IMR-90 (cell line): Measurements from ENCODE around the gene P2RX5. TPM values are rescaled to one million over a fixed set of nuclear protein-coding genes. Genes with fewer than 3 reads are reported as not detected.

Experiments
- ATAC-seq: fragments of 200-7000 bp; cut with Tn5 transposase; 2 replicates; pipeline ENCODE4 v1.9.1; 2020; ENCODE audit warnings: low read depth, mild to moderate bottlenecking, moderate library complexity
- BruUV-seq: library from RNA; stranded (reverse); fragments of 400-500 nt; replicated peaks from 2 replicates; lab custom pipeline; 2021; lab: Mats Ljungman, UMichigan
- CTCF ChIA-PET: fragments of 300-600 bp; formaldehyde crosslinking; extraction: SDS; loops from one replicate; lab custom pipeline; 2021; ENCODE audit warnings: antibody characterized with exemption; lab: Yijun Ruan, JAX
- POLR2A ChIA-PET: fragments of 300-600 bp; sonication (Branson Sonifier 250); formaldehyde crosslinking; loops from one replicate; lab custom pipeline; 2022; ENCODE audit warnings: antibody characterized with exemption; ENCODE audit not compliant: unreplicated experiment; lab: Charles Lee
- DNase-seq: peaks from one replicate; pipeline ENCODE4 v3.0.0; 2013
- H2AFZ ChIP-seq: replicated peaks from 2 replicates; pipeline ENCODE3; 2013; ENCODE audit warnings: low read length, mild to moderate bottlenecking; ENCODE audit not compliant: poor library complexity
- H2AK5ac ChIP-seq: 2 replicates; pipeline ENCODE4 v1.6.1; 2013; ENCODE audit warnings: low read depth, low read length, inconsistent platforms
- H2AK9ac ChIP-seq: replicated peaks from 2 replicates; pipeline ENCODE3; 2013; ENCODE audit warnings: mild to moderate bottlenecking, low read depth, low read length, moderate library complexity; ENCODE audit not compliant: poor library complexity
- H2BK120ac ChIP-seq: 2 replicates; pipeline ENCODE4 v1.6.1; 2013; ENCODE audit warnings: low read depth, low read length, inconsistent platforms
- H2BK15ac ChIP-seq: 3 replicates; pipeline ENCODE4 v1.6.1; 2013; ENCODE audit warnings: low read depth, low read length, inconsistent platforms
- H2BK20ac ChIP-seq: 2 replicates; pipeline ENCODE4 v1.6.1; 2013; ENCODE audit warnings: low read depth, mild to moderate bottlenecking, inconsistent platforms, low read length, moderate library complexity
- H2BK5ac ChIP-seq: 2 replicates; pipeline ENCODE4 v1.6.1; 2013; ENCODE audit warnings: mild to moderate bottlenecking, low read depth, low read length, inconsistent platforms; ENCODE audit not compliant: poor library complexity, severe bottlenecking
- H3K14ac ChIP-seq: replicated peaks from 2 replicates; pipeline ENCODE4 v1.6.1; 2013; ENCODE audit warnings: low read depth, low read length, inconsistent platforms
- H3K18ac ChIP-seq: 2 replicates; pipeline ENCODE4 v1.6.1; 2013; ENCODE audit warnings: low read depth, low read length, control low read depth
- H3K23ac ChIP-seq: 2 replicates; pipeline ENCODE4 v1.6.1; 2013; ENCODE audit warnings: low read depth, low read length, inconsistent platforms
- H3K27ac ChIP-seq: 2 replicates; pipeline ENCODE4 v1.5.1; 2013; ENCODE audit warnings: mild to moderate bottlenecking, control low read depth, low read length; ENCODE audit not compliant: insufficient read depth
- H3K27me3 ChIP-seq: 2 replicates; pipeline ENCODE4 v1.6.1; 2013; ENCODE audit warnings: low read length; ENCODE audit not compliant: control insufficient read depth, insufficient read depth
- H3K36me3 ChIP-seq: 2 replicates; pipeline ENCODE4 v1.6.1; 2013; ENCODE audit warnings: low read length, mixed read lengths; ENCODE audit not compliant: control insufficient read depth, insufficient read depth
- H3K4ac ChIP-seq: 2 replicates; pipeline ENCODE4 v1.6.1; 2013; ENCODE audit warnings: low read depth, low read length, inconsistent platforms
- H3K4me1 ChIP-seq: 2 replicates; pipeline ENCODE4 v1.6.1; 2013; ENCODE audit warnings: low read length, mixed read lengths; ENCODE audit not compliant: control insufficient read depth, insufficient read depth
- H3K4me2 ChIP-seq: 2 replicates; pipeline ENCODE4 v1.6.1; 2013; ENCODE audit warnings: low read depth, mild to moderate bottlenecking, control low read depth, low read length, moderate library complexity
- H3K4me3 ChIP-seq: 2 replicates; pipeline ENCODE4 v1.5.1; 2013; ENCODE audit warnings: low read depth, mild to moderate bottlenecking, control low read depth, low read length, moderate library complexity; ENCODE audit not compliant: insufficient read depth
- H3K56ac ChIP-seq: 2 replicates; pipeline ENCODE4 v1.6.1; 2013; ENCODE audit warnings: low read length, inconsistent platforms; ENCODE audit not compliant: insufficient read depth; ENCODE audit errors: extremely low read depth
- H3K79me1 ChIP-seq, 2 experiments: 2 replicates each; pipeline ENCODE4 v1.6.1; 2013; ENCODE audit warnings: low read length in 2 of 2, inconsistent platforms in 1 of 2, low read depth in 1 of 2
- H3K9ac ChIP-seq: 2 replicates; pipeline ENCODE4 v1.6.1; 2013; ENCODE audit warnings: low read depth, low read length, control low read depth
- H3K9me1 ChIP-seq: 2 replicates; pipeline ENCODE4 v1.6.1; 2013; ENCODE audit warnings: low read length, inconsistent platforms; ENCODE audit not compliant: insufficient read depth
- H3K9me3 ChIP-seq: 2 replicates; pipeline ENCODE4 v1.6.1; 2013; ENCODE audit warnings: low read length; ENCODE audit not compliant: control insufficient read depth, insufficient read depth
- H4K20me1 ChIP-seq: 2 replicates; pipeline ENCODE4 v1.6.1; 2013; ENCODE audit warnings: low read length, inconsistent platforms; ENCODE audit not compliant: insufficient read depth
- H4K5ac ChIP-seq: 2 replicates; pipeline ENCODE4 v1.6.1; 2013; ENCODE audit warnings: mild to moderate bottlenecking, low read depth, low read length, control low read depth
- H4K8ac ChIP-seq, 2 experiments: 2 replicates each; pipeline ENCODE4 v1.6.1; 2013; ENCODE audit warnings: low read depth in 2 of 2, low read length in 2 of 2, control low read depth in 1 of 2, inconsistent platforms in 1 of 2
- H4K91ac ChIP-seq: 2 replicates; pipeline ENCODE4 v1.6.1; 2013; ENCODE audit warnings: low read depth, low read length, inconsistent platforms; ENCODE audit not compliant: insufficient read depth
- BHLHE40 ChIP-seq: fragments of 150-350 bp; IDR thresholded peaks from 2 replicates; pipeline ENCODE4 v1.6.1; 2016; ENCODE audit warnings: mild to moderate bottlenecking, low read depth, low read length
- CHD1 ChIP-seq: IDR thresholded peaks from 2 replicates; pipeline ENCODE4 v1.6.1; 2012; ENCODE audit warnings: low read depth, low read length, improper control_type of control experiment
- CTCF ChIP-seq: conservative IDR thresholded peaks from 2 replicates; pipeline ENCODE4 v1.5.1; 2012; ENCODE audit warnings: mild to moderate bottlenecking, low read depth, low read length, improper control_type of control experiment
- MAFK ChIP-seq: IDR thresholded peaks from 2 replicates; pipeline ENCODE4 v1.6.1; 2012; ENCODE audit warnings: low read depth, low read length, improper control_type of control experiment
- USF2 ChIP-seq: fragments of 150-350 bp; IDR thresholded peaks from 2 replicates; pipeline ENCODE4 v1.6.1; 2017; ENCODE audit warnings: mild to moderate bottlenecking, antibody characterized with exemption, low read length, low read depth
- WGBS, 2 experiments: methylation state at CpG; one replicate each; pipeline versions ENCODE4 v1.1.5 to v1.1.7; 2013; ENCODE audit warnings: missing lambda C conversion rate in 2 of 2; ENCODE audit not compliant: insufficient read length in 1 of 2; ENCODE audit errors: extremely low coverage in 2 of 2; 5-methylcytosine and 5-hydroxymethylcytosine counted together
- dilution Hi-C: fragments of 300-500 bp; cut with HindIII; formaldehyde crosslinking; loops from one replicate; pipeline ENCODE4 v1.14.3; 2018; ENCODE audit warnings: low sequenced_read_pairs; ENCODE audit not compliant: unreplicated experiment
- in situ Hi-C: fragments of 300-500 bp; cut with MboI; formaldehyde crosslinking; loops from 3 replicates; pipeline ENCODE4 v1.14.3; 2019; ENCODE audit warnings: low sequenced_read_pairs, inconsistent platforms, mixed read lengths
- intact Hi-C: fragments of 100-400 bp; cut with micrococcal nuclease; formaldehyde crosslinking; loops from 2 replicates; pipeline ENCODE4 v1.10.0; 2022
- polyA plus RNA-seq, 3 experiments: library from polyadenylated mRNA; depleted of rRNA; stranded (reverse); fragments of >200 nt; gene quantifications; 2 replicates each; pipeline ENCODE4 v1.2.3, GENCODE V29; 2012; ENCODE audit warnings: low replicate concordance in 1 of 3
- total RNA-seq: library from RNA; depleted of rRNA; stranded (reverse); fragments of >200 nt; gene quantifications from 2 replicates; pipeline ENCODE4 v1.2.3, GENCODE V29; 2012

P2RX5 gene
- total and polyA plus RNA-seq, 2 of the 4 experiments (the other 2 are of a cell fraction), result 1.8 to 3.7 TPM

GRCh38 chr17:3658784-3659449, 37.0 kb downstream of the P2RX5 start:
- Histone ChIP-seq H2BK15ac (no peak overlapping the region), H4K91ac (no peak overlapping the region), H3K4me1 (peaks cover 8% of the 10 kb centered on the region), H3K9me1 (peaks cover 20% of the 10 kb centered on the region), H2AK5ac (peak overlapping the region; percentile 24), H2BK120ac (no peak overlapping the region), H3K56ac (no peak overlapping the region; the same call in 1 of the 2 replicates), H4K20me1 (peaks cover 32% of the 10 kb centered on the region), H3K18ac (peak overlapping the region; percentile 38; the same call in 1 of the 2 replicates), H3K14ac (peak overlapping the region; percentile 52; the same call in 1 of the 2 replicates), H3K4ac (peak overlapping the region; percentile 62), H2BK5ac (peak overlapping the region; percentile 31), H2AK9ac (peak overlapping the region; percentile 65), H3K36me3 (peaks cover 28% of the 10 kb centered on the region), H3K23ac (no peak overlapping the region), H4K5ac (peak overlapping the region; percentile 4; the same call in 1 of the 2 replicates), H3K79me1 (peaks cover 0 to 21% of the 10 kb centered on the region in 2 experiments; a peak in 2 of 4 replicates), H3K9me3 (no peaks in the 10 kb centered on the region), H2BK20ac (no peak overlapping the region), H3K27me3 (no peaks in the 10 kb centered on the region), H3K27ac (peak overlapping the region; percentile 66), H3K4me3 (no peak overlapping the region), H3K4me2 (no peak overlapping the region), H2AFZ (no peak overlapping the region), H3K9ac (no peak overlapping the region), H4K8ac (peak overlapping the region in 1 of 2 experiments; percentile 70; a peak in 1 of 4 replicates)
- DNase-seq, result no peak
- no peak for ATAC-seq
- POLR2A ChIA-PET, result no interaction called here
- in situ Hi-C loops (no loop called here), intact Hi-C loops (no loop called here), dilution Hi-C loops (no loop called here)
- 63% methylated on average over 10 of the region's 22 CpGs; no CpG with 5 or more reads in 1 of the 2 experiments for WGBS, 2 experiments
- CTCF ChIA-PET, result no interaction called here
- BruUV-seq, result no TSS peak
- no peak for TF ChIP-seq USF2
- TF ChIP-seq MAFK, result no peak
- TF ChIP-seq BHLHE40, result no peak
- no peak for TF ChIP-seq CHD1
- TF ChIP-seq CTCF, result no peak
